AG04449 (cell line): ENCODE results near the gene BAHCC1.

Experiments used
- CTCF ChIA-PET: fragments of 350-600 bp; formaldehyde crosslinking; extraction: SDS; loops from one replicate; lab custom pipeline; 2021; ENCODE audit warnings: antibody characterized with exemption; lab: Yijun Ruan, JAX
- POLR2A ChIA-PET: fragments of 400-600, 350-600 bp; formaldehyde crosslinking; extraction: SDS; loops from one replicate; lab custom pipeline; 2020; ENCODE audit warnings: antibody characterized with exemption, inconsistent platforms; lab: Yijun Ruan, JAX
- DNase-seq: peaks from one replicate; pipeline ENCODE4 v3.0.0-alpha.2; 2010; ENCODE audit warnings: low read depth, low spot score
- H3K4me3 ChIP-seq: 2 replicates; pipeline ENCODE4 v1.5.1; 2011; ENCODE audit warnings: low read depth, mild to moderate bottlenecking, control low read depth, low read length
- TF ChIP-seq, protein P1 (sequence below): IDR thresholded peaks from one replicate; pipeline ENCODE4 v1.5.1; 2011; ENCODE audit warnings: mild to moderate bottlenecking, moderate library complexity, low read length, control low read depth, inconsistent platforms; ENCODE audit not compliant: insufficient read depth; ENCODE audit errors: missing control alignments

BAHCC1 gene

DNA sequence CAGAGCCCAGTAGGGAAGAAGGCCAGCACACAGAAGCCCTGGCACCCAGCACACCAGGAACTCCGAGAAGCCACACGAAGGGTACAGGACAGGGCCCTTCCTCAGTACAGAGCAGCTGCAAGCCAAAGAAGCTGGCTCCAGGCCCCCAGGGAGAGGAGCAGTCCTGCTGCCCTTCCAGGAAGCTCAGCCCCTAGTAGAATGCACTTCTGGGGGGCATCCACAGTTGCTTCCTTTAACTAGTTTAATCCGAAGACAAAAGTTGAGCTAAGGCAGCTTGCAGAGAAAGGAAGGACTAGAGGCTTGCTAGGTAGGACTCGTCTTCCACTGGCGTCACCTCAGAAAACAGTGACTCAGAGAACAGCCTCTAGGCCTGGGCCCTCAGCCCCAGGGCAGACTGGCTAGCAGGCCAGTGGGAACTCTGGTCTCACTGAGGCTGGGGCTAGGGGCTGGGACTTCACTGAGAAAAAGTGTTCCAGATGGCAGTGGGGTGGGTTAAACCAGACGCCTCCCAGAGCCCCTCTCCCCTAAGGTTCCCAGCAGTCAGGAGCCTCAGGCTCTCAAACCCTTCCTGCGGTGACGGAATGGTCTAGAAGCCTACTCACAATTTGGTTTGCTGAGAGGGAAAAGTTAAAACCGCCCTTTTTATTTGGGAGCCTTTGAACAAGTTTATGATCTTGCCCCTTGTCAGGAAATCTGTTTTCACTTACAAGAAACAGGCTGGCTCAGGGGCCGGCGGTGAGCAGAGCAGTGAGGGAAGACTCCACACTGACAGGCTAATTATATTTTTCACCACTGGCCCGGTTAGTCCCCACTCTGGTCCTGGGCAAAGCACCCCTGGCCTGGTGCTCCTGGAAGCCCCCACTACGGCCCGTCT is 75.9 kb downstream of the BAHCC1 start:
- no peak overlapping the region; the same call in 1 of the 2 replicates for H3K4me3 ChIP-seq
- POLR2A ChIA-PET, result interaction anchor here (0.9 kb wide), 1 partner anchor 10 kb away, joined by 3 read pairs; no protein-coding TSS in a partner anchor
- CTCF ChIA-PET, result interaction anchor here (0.8 to 2.9 kb wide), 12 partner anchors 10 to 219 kb away, joined by 3 to 13 read pairs (median 6); no protein-coding TSS in a partner anchor
- TF ChIP-seq, protein P1, sequence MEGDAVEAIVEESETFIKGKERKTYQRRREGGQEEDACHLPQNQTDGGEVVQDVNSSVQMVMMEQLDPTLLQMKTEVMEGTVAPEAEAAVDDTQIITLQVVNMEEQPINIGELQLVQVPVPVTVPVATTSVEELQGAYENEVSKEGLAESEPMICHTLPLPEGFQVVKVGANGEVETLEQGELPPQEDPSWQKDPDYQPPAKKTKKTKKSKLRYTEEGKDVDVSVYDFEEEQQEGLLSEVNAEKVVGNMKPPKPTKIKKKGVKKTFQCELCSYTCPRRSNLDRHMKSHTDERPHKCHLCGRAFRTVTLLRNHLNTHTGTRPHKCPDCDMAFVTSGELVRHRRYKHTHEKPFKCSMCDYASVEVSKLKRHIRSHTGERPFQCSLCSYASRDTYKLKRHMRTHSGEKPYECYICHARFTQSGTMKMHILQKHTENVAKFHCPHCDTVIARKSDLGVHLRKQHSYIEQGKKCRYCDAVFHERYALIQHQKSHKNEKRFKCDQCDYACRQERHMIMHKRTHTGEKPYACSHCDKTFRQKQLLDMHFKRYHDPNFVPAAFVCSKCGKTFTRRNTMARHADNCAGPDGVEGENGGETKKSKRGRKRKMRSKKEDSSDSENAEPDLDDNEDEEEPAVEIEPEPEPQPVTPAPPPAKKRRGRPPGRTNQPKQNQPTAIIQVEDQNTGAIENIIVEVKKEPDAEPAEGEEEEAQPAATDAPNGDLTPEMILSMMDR, result no peak
- DNase-seq, result no peak

DNA sequence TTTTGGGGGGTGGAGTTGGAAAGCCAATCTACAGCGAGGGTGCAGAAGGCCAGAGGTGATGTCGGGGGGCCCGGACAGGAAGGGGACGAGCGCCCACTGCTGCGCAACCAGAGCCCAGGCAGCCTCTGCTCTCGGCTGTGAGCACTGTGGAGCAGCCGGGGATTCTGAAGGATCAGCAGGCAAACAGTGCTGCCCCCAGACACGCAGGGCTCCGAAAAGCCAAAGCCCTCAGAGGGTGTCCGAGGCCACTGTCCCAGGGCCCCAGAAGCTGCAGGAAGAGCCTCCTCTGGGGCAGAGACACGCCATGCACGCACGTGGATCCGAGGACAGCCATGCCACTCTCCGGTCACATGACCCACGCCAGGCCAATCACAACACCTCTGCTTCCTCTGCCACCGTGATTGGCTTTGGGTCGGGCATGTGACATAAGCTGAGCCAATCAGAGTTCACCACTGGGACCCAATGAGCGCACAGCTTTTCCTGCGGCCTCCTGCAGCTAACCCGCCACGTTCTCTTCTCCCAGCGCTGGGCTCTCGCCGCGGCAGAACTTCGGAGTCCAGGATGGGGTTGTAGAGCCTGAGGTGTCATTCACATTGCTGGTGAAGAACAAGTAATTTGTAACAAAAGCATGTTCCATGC is 76.7 kb downstream of the BAHCC1 start:
- H3K4me3 ChIP-seq, result peak overlapping the region; percentile 49
- ChIA-PET CTCF (interaction anchor here (0.8 to 2.9 kb wide), 13 partner anchors 10 to 219 kb away, joined by 3 to 13 read pairs (median 5); no protein-coding TSS in a partner anchor), POLR2A (interaction anchor here (0.9 kb wide), 1 partner anchor 10 kb away, joined by 3 read pairs; no protein-coding TSS in a partner anchor)
- DNase-seq, result peak; percentile 59
- TF ChIP-seq, protein P1, result peak; percentile 69

DNA sequence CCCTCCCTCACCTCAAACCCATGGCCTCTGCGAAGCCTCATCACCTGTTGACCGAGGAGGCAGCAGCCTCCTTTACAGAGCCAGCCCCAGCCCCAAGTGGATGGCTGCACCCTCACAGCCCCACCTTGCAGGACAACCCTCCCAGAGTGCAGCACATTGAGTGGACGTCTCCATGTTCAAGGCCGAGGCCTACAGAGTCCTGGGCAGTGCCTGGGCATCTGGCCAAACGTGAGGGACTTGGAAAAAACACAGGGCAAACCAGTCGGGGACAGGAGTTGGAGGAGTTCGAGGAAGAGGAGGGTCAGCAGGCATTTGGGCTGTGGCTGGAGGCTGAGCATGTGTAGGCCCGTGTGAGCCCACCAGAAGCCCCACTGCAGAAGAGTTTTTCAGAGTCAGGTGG is 77.8 kb downstream of the BAHCC1 start:
- ChIA-PET CTCF (interaction anchor here (1.3 to 2.9 kb wide), 5 partner anchors 12 to 218 kb away, joined by 4 to 13 read pairs (median 11); no protein-coding TSS in a partner anchor), POLR2A (no interaction called here)
- DNase-seq, result no peak
- H3K4me3 ChIP-seq, result no peak overlapping the region
- TF ChIP-seq, protein P1, result no peak

DNA sequence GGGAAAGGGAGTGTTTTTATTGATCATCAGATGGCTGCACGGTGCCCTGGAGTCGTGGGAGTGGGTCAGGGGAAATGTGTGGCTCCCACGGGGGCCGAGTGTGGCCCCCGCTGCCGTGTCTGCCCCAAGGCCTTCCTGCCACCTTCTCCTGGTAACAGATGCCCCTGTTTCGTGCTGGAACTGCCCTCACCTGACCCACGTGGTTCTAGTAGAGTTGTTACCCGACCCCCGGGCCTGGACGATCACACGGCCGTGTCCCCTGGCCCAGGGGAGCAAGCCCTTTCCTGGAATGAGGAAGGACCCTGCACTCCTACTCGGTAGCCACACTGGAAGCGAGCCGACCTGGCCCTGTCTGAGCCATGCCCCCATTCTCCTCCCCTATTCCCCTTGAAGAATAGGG is 79.7 kb downstream of the BAHCC1 start:
- TF ChIP-seq, protein P1, result no peak
- ChIA-PET POLR2A (no interaction called here), CTCF (interaction anchor here (1.2 kb wide), 1 partner anchor 183 kb away, joined by 4 read pairs; no protein-coding TSS in a partner anchor)
- H3K4me3 ChIP-seq, result no peak overlapping the region
- DNase-seq, result no peak

DNA sequence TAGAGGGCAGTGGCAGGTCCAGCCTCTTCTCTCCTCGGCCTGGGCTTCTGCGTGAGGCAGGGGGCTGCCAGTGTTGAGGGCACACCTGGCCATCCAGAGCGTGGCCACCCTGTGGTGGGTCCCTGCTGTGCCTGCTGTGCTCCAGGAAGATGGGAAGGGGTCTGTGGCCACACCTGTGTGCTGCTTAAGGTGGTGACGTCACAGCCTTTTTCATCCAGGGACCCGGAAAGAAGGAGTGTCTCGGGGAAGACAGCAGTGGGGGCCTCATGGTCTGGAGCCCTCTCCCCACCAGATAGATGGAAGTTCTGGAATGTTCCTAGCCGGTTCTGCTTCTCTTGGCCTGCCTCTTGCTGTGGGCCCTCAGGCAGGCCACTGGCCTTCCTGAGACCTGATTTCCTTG is 80.8 kb downstream of the BAHCC1 start:
- no peak for DNase-seq
- ChIA-PET CTCF (no interaction called here), POLR2A (no interaction called here)
- H3K4me3 ChIP-seq, result no peak overlapping the region
- TF ChIP-seq, protein P1, result no peak

DNA sequence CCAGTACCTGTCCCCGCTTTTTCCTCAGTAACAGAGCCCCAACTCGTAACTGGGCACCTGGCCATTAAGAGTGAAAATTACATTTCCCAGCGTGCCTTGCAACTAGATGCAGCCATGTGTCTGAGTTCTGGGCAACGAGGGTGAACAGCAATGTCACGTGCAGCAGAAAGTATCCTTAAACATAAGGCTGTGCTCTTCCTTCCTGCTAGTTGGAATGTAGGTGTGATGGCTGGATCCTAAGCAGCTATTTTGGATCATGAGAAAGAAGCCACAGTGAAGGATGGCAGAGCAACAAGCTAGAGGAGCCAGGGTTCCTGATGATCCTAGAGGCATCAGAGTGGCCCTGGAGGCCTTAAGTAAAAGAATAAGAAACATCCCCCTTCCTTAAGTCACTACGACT is 81.4 kb downstream of the BAHCC1 start:
- H3K4me3 ChIP-seq, result no peak overlapping the region
- no peak for DNase-seq
- CTCF ChIA-PET, result no interaction called here
- POLR2A ChIA-PET, result no interaction called here
- TF ChIP-seq, protein P1, result no peak
